HepG2 (cell line): ENCODE results near the gene FAM89B. TPM values are rescaled to one million over a fixed set of nuclear protein-coding genes. Genes with fewer than 3 reads are reported as not detected.
A peak's percentile ranks its signal among the peaks of the same experiment; 100 is the strongest.

Source experiments
- ATAC-seq: fragments of 200-7000 bp; cut with Tn5 transposase; 3 replicates; pipeline ENCODE4 v1.9.1; 2020; ENCODE audit warnings: mild to moderate bottlenecking, moderate library complexity
- BruUV-seq: library from RNA; stranded (reverse); fragments of 400-500 nt; replicated peaks from 2 replicates; lab custom pipeline; 2021; lab: Mats Ljungman, UMichigan
- CTCF ChIA-PET: fragments of 300-600 bp; formaldehyde crosslinking; extraction: SDS; loops from one replicate; lab custom pipeline; 2021; ENCODE audit warnings: low total read pairs, inconsistent platforms, low intra/inter-chr PET ratio; lab: Yijun Ruan, JAX
- POLR2A ChIA-PET: fragments of 350-600 bp; sonication (Branson Sonifier 250); formaldehyde crosslinking; loops from one replicate; lab custom pipeline; 2020; ENCODE audit warnings: antibody characterized with exemption, inconsistent platforms; lab: Yijun Ruan, JAX
- DNase-seq: peaks from one replicate; pipeline ENCODE4 v3.0.0-alpha.2; 2015; ENCODE audit warnings: low spot score
- FAIRE-seq: peaks from 3 replicates; lab custom pipeline; 2011; peaks lifted over from hg19 to GRCh38; lab: Jason Lieb, UNC
- H2AFZ ChIP-seq: one replicate; pipeline ENCODE4 v1.6.1; 2011; ENCODE audit warnings: low read length, inconsistent platforms
- H3K27ac ChIP-seq: fragments of 300-600 bp; 3 replicates; pipeline ENCODE4 v1.8.0; 2011; ENCODE audit warnings: mixed run types, mild to moderate bottlenecking, mixed read lengths, low read length, inconsistent platforms; ENCODE audit not compliant: insufficient read depth; ENCODE audit errors: extremely low read length
- H3K27me3 ChIP-seq, 2 experiments: fragments of 200-600 bp in 1 of 2; 2 replicates in 1 of 2; 3 replicates in 1 of 2; pipeline versions ENCODE4 v1.6.0 to v1.8.0; 2011; ENCODE audit warnings: low read length in 2 of 2, mild to moderate bottlenecking in 2 of 2, moderate library complexity in 2 of 2, inconsistent platforms in 1 of 2; ENCODE audit not compliant: insufficient read depth in 2 of 2, control insufficient read depth in 1 of 2
- H3K36me3 ChIP-seq, 2 experiments: fragments of 200-600 bp in 1 of 2; replicated peaks in 1 of 2; 2 replicates in 1 of 2; 3 replicates in 1 of 2; pipeline versions ENCODE4 v1.5.1 to v1.8.0; 2011; ENCODE audit warnings: low read length in 2 of 2, inconsistent platforms in 1 of 2; ENCODE audit not compliant: insufficient read depth in 2 of 2, control insufficient read depth in 1 of 2
- H3K4me1 ChIP-seq: 2 replicates; pipeline ENCODE4 v1.5.1; 2012; ENCODE audit warnings: low read length, inconsistent platforms; ENCODE audit not compliant: insufficient read depth
- H3K4me2 ChIP-seq: 2 replicates; pipeline ENCODE4 v1.6.0; 2011; ENCODE audit warnings: low read depth, low read length, inconsistent platforms
- H3K4me3 ChIP-seq, 3 experiments: fragments of 200-600 bp in 1 of 3; sonication (generic), shearing (Covaris generic) in 1 of 3; replicated peaks in 1 of 3; 2 replicates each; pipeline ENCODE4 v1.5.1; 2011 to 2016; ENCODE audit warnings: low read length in 3 of 3, inconsistent platforms in 2 of 3, low read depth in 2 of 3, mild to moderate bottlenecking in 2 of 3, control low read depth in 1 of 3, mixed read lengths in 1 of 3; ENCODE audit not compliant: insufficient read depth in 1 of 3
- H3K79me2 ChIP-seq: one replicate; pipeline ENCODE4 v1.6.1; 2011; ENCODE audit warnings: low read length, inconsistent platforms; ENCODE audit not compliant: insufficient read depth
- H3K9ac ChIP-seq: 2 replicates; pipeline ENCODE4 v1.6.0; 2011; ENCODE audit warnings: mild to moderate bottlenecking, low read depth, low read length, inconsistent platforms; ENCODE audit not compliant: insufficient read depth
- H3K9me3 ChIP-seq: 2 replicates; pipeline ENCODE4 v1.5.1; 2012; ENCODE audit warnings: mild to moderate bottlenecking, low read length
- H4K20me1 ChIP-seq: 2 replicates; pipeline ENCODE4 v1.6.0; 2011; ENCODE audit warnings: inconsistent platforms, mild to moderate bottlenecking, low read length, moderate library complexity; ENCODE audit not compliant: insufficient read depth
- AHR ChIP-seq: IDR thresholded peaks from 2 replicates; pipeline ENCODE4 v1.6.1; 2018; ENCODE audit warnings: missing genetic modification reagents, missing compliant biosample characterization
- FOSL2 ChIP-seq: sonication (generic); formaldehyde crosslinking; IDR thresholded peaks from 2 replicates; pipeline ENCODE4 v1.4.0; 2020; ENCODE audit warnings: missing genetic modification reagents
- HIVEP1 ChIP-seq: sonication (generic); formaldehyde crosslinking; IDR thresholded peaks from 2 replicates; pipeline ENCODE4 v1.4.0; 2020; ENCODE audit warnings: mild to moderate bottlenecking, missing genetic modification reagents
- HNF4A ChIP-seq: sonication (generic); formaldehyde crosslinking; IDR thresholded peaks from 2 replicates; pipeline ENCODE4 v1.4.0; 2020; ENCODE audit warnings: missing genetic modification reagents
- RXRA ChIP-seq: sonication (generic); formaldehyde crosslinking; IDR thresholded peaks from 2 replicates; pipeline ENCODE4 v1.5.1; 2020; ENCODE audit warnings: missing genetic modification reagents
- ZMYM2 ChIP-seq: sonication (generic); formaldehyde crosslinking; IDR thresholded peaks from 2 replicates; pipeline ENCODE4 v1.8.0; 2022; ENCODE audit warnings: mild to moderate bottlenecking, missing genetic modification reagents
- ZNF160 ChIP-seq: sonication (generic); formaldehyde crosslinking; IDR thresholded peaks from 2 replicates; pipeline ENCODE4 v1.8.0; 2022; ENCODE audit warnings: mild to moderate bottlenecking, inconsistent platforms, missing genetic modification reagents
- ZNF564 ChIP-seq: sonication (generic); formaldehyde crosslinking; IDR thresholded peaks from 2 replicates; pipeline ENCODE4 v1.8.1; 2023; ENCODE audit warnings: mild to moderate bottlenecking, missing genetic modification reagents
- WGBS: methylation state at CpG from one replicate; pipeline ENCODE4 v1.1.6; 2017; ENCODE audit warnings: low lambda C conversion rate; 5-methylcytosine and 5-hydroxymethylcytosine counted together
- in situ Hi-C: cut with HindIII; loops from 2 replicates; pipeline ENCODE4 v1.10.0; 2017; ENCODE audit warnings: low pct_unique_long_range_greater_than_20kb; ENCODE audit not compliant: extremely low pct_ligation_motif_present
- intact Hi-C: fragments of 100-400 bp; cut with micrococcal nuclease; formaldehyde crosslinking; loops from one replicate; pipeline ENCODE4 v1.10.0; 2022; ENCODE audit not compliant: unreplicated experiment
- polyA plus RNA-seq, 8 experiments: library from polyadenylated mRNA; depleted of rRNA in 3 of 8; stranded (reverse) in 7 of 8; unstranded in 1 of 8; fragments of >200 nt; fragmentation: Illumina TruSeq in 4 of 8; extraction: Trizol in 4 of 8; gene quantifications; 2 replicates each; pipeline versions ENCODE4 v1.2.1 to v1.2.3, GENCODE V29; 2011 to 2016; ENCODE audit warnings: low read depth in 4 of 8, missing spikeins in 1 of 8, mixed read lengths in 1 of 8; ENCODE audit not compliant: insufficient read depth in 1 of 8
- total RNA-seq, 5 experiments: library from RNA; depleted of rRNA; stranded (reverse); fragments of >200 nt; fragmentation: Illumina TruSeq; extraction: Trizol; gene quantifications; 2 replicates each; pipeline ENCODE4 v1.2.3, GENCODE V29; 2016; ENCODE audit warnings: low read depth in 1 of 5
- TF ChIP-seq, protein P1 (sequence below): IDR thresholded peaks from 2 replicates; pipeline ENCODE4 v1.6.1; 2016; ENCODE audit warnings: low read depth

The FAM89B gene
- total and polyA plus RNA-seq, 2 of the 13 experiments (the other 11 are each of a cell fraction or from before 2014, with no cell fraction given) = 5.7 to 8.0 TPM

DNA sequence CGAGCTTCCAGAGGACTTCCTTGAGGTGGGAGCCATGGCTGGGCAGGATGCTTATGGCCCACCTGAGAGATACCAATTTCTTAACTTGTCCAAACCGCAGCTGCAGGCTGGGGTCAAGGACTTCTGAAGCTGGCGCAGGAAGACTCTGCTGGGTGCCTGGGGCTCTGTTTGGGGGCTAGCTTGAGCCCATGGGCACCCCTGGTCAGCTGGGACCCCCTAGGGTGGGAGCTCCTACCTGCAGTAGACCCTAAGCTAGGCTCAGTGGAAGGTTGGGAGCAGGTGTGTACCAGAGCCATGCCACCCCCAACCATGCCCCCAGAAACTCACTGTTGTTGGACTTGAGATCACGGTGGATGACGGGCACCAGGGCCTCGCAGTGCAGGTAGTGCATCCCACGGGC is 40.4 kb downstream of the FAM89B start:
- peak overlapping the region; percentile 95 for H3K9ac ChIP-seq
- H3K27ac ChIP-seq = peak overlapping the region; percentile 23
- H3K79me2 ChIP-seq = peaks cover 64% of the 10 kb centered on the region
- intact Hi-C loops (no loop called here), in situ Hi-C loops (loop anchor here (5.0 kb wide), 1 partner anchor 35 kb away; the partner anchor contains the start of gene EHBP1L1)
- no peaks in the 10 kb centered on the region for H3K9me3 ChIP-seq
- H3K4me3 ChIP-seq = peak overlapping the region; percentile 84 to 97 (median 94)
- WGBS = 47% methylated on average over 5 of the region's 7 CpGs
- H3K4me1 ChIP-seq = peaks cover 48% of the 10 kb centered on the region
- peaks cover 13 to 38% of the 10 kb centered on the region in 2 experiments; a peak in 4 of 5 replicates for H3K36me3 ChIP-seq
- TF ChIP-seq FOSL2 (no peak), RXRA (CRISPR knock-in tag) (0 out of 2 replicates have a peak, but pooled peaks have one; percentile 15), ZNF564 (no peak), ZMYM2 (CRISPR knock-in tag) (no peak), HIVEP1 (CRISPR knock-in tag) (0 out of 2 replicates have a peak, but pooled peaks have one; percentile 18), AHR (CRISPR knock-in tag) (no peak), ZNF160 (no peak), HNF4A (CRISPR knock-in tag) (0 out of 2 replicates have a peak, but pooled peaks have one; percentile 2)
- TF ChIP-seq, protein P1, sequence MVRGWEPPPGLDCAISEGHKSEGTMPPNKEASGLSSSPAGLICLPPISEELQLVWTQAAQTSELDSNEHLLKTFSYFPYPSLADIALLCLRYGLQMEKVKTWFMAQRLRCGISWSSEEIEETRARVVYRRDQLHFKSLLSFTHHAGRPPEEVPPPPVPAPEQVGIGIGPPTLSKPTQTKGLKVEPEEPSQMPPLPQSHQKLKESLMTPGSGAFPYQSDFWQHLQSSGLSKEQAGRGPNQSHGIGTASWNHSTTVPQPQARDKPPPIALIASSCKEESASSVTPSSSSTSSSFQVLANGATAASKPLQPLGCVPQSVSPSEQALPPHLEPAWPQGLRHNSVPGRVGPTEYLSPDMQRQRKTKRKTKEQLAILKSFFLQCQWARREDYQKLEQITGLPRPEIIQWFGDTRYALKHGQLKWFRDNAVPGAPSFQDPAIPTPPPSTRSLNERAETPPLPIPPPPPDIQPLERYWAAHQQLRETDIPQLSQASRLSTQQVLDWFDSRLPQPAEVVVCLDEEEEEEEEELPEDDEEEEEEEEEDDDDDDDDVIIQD (CRISPR knock-in tag) = no peak
- H3K27me3 ChIP-seq = no peaks in the 10 kb centered on the region; a peak in 1 of 5 replicates
- no peak for DNase-seq
- no peak overlapping the region for H2AFZ ChIP-seq
- peak overlapping the region; percentile 96 for H3K4me2 ChIP-seq
- FAIRE-seq = no peak
- H4K20me1 ChIP-seq = peaks cover 23% of the 10 kb centered on the region; the same call in 1 of the 2 replicates
- no TSS peak for BruUV-seq
- no peak for ATAC-seq
- ChIA-PET POLR2A (interaction anchor here (0.6 to 4.3 kb wide), 9 partner anchors 10 to 99 kb away, joined by 3 to 48 read pairs (median 4); partner anchors contain the start of genes KAT5, SIPA1 and ZNRD2), CTCF (no interaction called here)
